GM18909 (cell line): ENCODE results near the gene RCBTB2.

Source experiments
- ATAC-seq: cut with Tn5 transposase; IDR thresholded peaks from one replicate; pipeline ENCODE4 v1.9.1; 2021; ENCODE audit warnings: mild to moderate bottlenecking; ENCODE audit not compliant: unreplicated experiment, poor library complexity

Gene RCBTB2

DNA sequence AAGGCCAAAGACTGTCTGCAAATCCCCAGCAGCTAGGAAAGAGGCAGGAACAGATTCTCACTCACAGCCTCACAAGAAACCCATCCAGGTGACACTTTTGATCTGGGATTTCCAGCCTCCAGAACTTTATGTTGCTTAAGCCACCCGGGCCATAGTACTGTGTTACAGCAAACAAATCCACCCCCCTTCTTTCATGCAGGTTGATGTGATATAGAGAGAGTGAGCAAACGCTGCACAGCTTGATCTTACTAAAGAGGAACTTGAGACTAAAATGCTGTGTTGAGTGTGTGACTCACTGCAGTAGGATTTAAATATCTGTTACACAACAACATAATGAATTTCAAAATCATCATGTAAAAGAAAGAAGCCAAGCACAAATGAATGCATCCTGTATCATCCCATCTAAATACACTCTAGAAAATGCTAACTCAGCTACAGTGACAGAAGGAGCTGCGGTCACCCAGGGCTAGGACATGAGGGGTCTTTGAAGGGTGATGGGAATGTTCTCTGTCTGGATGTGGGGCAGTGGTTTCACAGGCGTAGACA is 32.2 kb downstream of the RCBTB2 start:
- peak; percentile 38 for ATAC-seq

- no peak for ATAC-seq
Measured at GRCh38 chr13:48497669-48498068, 35.2 kb downstream of the RCBTB2 start.

- no peak for ATAC-seq
Measured at GRCh38 chr13:48496271-48497161, 36.4 kb downstream of the RCBTB2 start.

DNA sequence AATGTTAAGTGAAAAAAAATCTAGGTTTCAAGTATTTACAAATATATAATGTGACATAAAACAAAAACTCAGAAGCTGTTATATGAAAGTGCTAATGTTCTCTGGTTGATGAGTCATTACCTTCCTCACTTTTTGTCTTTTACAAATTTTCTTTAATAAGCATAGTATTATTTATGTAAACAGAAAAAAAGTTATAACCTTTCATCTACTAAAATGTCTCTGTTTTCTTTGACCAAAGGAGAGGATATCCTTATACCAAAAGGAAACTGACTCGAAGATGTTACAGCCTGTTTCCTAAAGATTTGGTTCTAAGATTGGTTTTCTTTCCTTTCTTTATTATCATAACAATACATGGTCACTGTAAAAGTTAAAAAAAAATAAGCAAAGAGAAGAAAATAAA is 38.0 kb downstream of the RCBTB2 start:
- ATAC-seq: no peak

- ATAC-seq: no peak
Measured at GRCh38 chr13:48493851-48494250, 39.0 kb downstream of the RCBTB2 start.

GRCh38 chr13:48493066-48493765 is 39.7 kb downstream of the RCBTB2 start:
- ATAC-seq: no peak

DNA sequence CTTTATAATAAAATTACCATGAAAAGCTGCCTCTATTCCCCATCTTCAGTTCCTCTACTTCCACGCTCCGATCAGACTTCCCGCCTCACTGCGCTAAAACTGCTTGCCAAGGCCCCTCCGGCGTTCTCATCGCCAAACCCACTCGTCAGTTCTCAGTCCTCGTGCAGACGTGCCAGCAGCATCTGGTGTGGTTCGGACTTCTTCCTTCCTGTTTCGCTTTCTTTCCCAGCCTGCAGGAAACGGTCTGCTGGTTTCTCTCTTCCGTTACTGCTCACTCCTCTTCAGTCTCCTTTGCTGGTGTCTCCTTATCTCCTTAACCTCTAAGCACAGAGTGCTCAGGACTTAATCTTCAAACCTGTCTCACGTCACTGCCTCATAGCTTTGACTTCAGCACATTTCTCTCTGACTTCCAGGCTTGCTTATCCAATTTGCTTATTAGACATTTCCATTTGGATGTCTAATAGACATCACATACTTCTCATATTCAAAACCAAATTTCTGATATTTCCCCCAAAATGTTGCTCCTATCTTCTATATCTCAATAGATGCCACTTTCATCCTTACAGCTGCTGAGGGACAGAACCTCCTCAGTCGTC is 40.3 kb downstream of the RCBTB2 start:
- peak; percentile 70 for ATAC-seq

DNA sequence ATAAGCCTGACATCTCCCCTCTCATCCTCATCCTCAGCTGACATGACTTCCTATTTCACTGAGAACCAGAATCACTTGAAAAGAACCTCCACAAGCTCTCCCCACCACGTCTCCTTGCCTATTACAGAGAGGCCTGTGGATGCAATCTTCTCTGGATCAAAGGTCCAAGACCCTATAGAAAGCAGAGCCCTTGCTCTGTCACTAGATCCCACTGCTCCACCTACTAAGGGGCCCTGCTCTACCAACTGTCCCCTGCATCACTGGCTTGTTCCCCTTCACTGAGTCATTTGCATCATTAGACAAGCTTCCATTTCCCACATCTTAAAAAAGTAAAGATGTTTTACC is 40.8 kb downstream of the RCBTB2 start:
- ATAC-seq: peak; percentile 55

DNA sequence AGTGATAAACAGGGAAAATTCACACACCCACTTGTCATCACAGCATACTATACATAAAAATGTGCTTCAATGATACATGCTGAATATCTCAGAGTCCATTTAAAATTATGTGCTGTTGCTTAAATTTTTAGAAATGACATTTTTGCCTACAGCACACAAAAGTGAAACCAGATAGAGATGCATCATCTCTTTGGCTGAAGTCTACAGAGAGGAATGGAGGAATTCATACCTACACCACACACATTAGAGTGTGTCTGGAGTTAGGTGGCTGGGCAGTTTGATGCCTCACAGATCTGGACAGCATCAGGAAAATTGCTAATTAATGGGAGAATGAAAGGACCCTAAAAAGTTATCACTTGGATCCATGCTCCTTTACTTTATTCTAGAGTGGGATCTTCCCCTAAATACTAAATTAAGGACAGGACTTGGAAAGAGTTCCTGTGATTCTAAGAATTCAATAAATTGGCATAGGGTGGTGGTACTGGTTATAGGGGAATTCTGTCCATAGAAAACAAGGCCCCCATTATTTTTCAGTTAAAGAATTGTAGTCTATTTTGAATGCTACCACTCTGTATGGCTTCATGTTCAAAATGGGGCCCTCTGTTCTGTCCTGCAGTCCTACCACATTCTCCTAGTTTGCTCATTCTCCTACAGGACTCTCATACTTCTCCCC is 41.3 kb downstream of the RCBTB2 start:
- no peak for ATAC-seq

DNA sequence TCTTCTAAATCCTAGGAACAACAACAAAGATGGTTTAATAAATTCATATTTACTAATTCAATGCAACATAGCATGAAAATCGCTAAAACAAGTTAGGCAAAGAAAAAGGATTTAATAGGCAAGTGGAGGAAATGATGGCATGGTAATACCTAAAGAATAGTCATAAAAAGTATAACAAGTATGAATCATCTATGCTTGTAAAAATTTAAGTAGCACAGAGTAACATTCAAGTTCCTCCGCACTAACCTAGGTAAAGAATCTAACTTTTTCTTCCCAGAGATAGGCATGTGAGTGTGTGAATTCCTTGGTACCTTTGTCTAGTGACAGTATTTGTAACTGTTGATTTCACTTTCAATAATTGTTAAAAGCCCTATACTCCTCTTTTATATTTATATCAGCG is 42.6 kb downstream of the RCBTB2 start:
- no peak for ATAC-seq

- no peak for ATAC-seq
Measured at GRCh38 chr13:48489666-48490065, 43.2 kb downstream of the RCBTB2 start.

DNA sequence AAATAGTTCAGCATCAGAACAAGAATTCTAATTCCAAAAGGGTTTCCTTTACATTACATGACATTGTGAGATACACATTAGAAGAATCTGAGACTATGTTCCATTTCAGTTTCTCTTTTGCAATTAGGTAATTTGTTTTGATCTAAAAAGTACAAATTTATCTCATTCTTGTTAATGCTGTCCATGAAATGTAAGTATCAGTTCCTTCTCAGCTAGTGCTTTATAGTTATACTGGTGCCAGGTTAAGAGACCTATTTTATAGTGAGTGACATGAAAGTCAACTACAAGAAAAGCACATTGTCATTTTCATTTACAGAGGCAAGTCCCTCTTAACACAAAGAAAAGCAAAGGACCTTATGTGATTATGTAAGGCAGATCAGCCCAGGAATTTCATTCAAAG is 43.9 kb downstream of the RCBTB2 start:
- ATAC-seq: no peak

DNA sequence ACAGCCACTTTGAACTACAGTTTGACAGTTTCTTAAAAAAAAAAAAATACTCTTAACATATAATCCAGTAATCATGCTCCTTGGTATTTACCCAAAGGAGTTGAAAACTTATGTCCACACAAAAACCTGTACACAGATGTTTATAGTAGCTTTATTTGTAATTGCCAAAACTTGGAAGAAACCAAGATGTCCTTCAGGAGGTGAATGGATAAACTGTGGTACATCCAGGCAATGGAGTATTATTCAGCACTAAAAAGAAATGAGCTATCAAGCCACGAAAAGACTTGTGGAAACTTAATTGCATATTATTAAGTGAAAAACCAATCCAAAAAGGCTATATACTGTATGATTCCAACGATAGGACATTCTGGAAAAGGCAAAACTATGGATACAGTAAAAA is 44.9 kb downstream of the RCBTB2 start:
- ATAC-seq: no peak

DNA sequence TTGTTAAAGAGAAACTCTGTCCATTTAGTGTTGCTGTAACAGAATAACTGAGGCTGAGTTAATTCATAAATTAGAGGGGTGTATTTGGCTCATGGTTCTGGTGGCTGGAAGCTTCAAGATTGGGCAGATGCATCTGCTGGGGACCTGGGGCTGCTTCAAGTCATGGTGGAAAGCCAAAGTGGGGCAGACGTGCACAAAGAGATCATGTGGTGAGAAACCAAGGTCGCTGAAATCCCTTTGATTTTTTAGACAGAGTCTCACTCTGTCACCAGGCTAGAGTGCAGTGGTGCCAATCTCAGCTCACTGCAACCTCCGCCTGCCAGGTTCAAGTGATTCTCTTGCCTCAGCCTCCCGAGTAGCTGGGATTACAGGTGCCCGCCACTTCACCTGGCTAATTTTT is 46.0 kb downstream of the RCBTB2 start:
- no peak for ATAC-seq

GRCh38 chr13:48486362-48486761 is 46.5 kb downstream of the RCBTB2 start:
- ATAC-seq: no peak

DNA sequence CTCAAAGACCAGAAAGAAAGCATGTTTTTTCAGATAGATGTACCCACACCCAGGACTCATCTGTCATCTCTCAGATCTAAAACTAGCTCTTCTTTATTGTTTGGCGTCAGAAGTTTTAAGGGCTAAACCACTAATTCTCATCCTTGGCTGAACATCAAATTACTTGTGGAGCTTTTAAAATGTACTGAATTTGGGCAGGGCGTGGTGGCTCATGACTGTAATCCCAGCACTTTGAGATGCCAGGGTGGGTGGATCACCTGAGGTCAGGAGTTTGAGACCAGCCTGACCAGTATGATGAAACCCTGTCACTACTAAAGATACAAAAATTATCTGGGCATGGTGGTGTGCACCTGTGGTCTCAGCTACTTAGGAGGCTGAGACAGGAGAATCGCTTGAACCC is 47.4 kb downstream of the RCBTB2 start:
- no peak for ATAC-seq

GRCh38 chr13:48483575-48483974 is 49.3 kb downstream of the RCBTB2 start:
- ATAC-seq: no peak

DNA sequence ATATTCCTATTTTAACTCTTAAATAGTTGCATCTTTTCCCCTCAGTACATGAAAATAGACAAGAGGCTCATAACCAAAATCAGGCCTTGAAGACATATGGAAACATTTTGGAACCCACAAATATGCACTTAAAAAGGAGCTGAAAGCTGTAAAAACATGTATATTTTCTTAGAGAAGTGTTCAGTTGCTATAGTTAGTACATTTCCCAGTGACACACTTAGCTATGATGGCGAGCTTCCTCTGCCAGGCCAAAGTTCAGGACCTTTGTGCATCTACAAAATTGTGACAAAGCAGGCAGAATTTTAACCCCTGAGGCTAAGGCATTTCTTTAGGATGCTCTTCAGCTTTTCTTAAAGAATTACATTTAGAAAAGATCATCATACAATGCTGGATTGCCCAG is 54.5 kb downstream of the RCBTB2 start:
- ATAC-seq: no peak

- ATAC-seq: peak; percentile 67
Measured at GRCh38 chr13:48477191-48477855, 55.6 kb downstream of the RCBTB2 start.

DNA sequence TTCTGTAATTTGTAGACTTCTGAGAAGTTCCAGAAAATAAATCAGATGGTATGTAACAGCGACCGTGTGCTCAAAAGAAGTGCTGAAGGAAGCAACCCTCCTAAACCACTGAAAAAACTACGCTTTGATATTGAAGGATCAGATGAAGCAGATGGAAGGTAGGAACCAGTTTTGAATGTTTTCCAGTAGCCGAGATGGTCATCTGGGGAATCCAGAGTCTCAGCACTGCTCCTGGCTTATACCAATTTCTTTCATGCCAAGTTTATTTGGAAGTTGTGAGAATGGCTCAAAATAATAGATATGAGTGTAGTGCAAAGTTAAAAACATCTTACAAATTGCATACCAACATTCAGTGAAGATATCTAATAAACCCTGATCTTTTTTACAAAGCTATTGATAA is 56.2 kb downstream of the RCBTB2 start:
- no peak for ATAC-seq
